Neural progenitor cell (in vitro differentiated cells): ENCODE data around the gene ARHGEF12. TPM values are rescaled to one million over a fixed set of nuclear protein-coding genes. Genes with fewer than 3 reads are reported as not detected.
"Not testable (repeated sequence)": the region's sequence is repeated elsewhere in the genome, so short reads cannot be mapped to it uniquely, and the experiment has no call there.

Source experiments
- DNase-seq: peaks from one replicate; pipeline ENCODE4 v3.0.0-alpha.2; 2016; ENCODE audit warnings: low spot score
- H2AFZ ChIP-seq: fragments of 200-600 bp; sonication (generic); replicated peaks from 2 replicates; pipeline ENCODE4 v1.6.1; 2016; ENCODE audit warnings: antibody characterized with exemption
- H3F3A ChIP-seq: fragments of 200-600 bp; sonication (generic); 2 replicates; pipeline ENCODE4 v1.6.1; 2016; ENCODE audit warnings: antibody characterized with exemption, low read depth
- H3K27ac ChIP-seq: fragments of 200-600 bp; sonication (generic); 2 replicates; pipeline ENCODE4 v1.5.1; 2016; ENCODE audit warnings: mild to moderate bottlenecking
- H3K27me3 ChIP-seq: fragments of 200-600 bp; sonication (generic); 2 replicates; pipeline ENCODE4 v1.6.1; 2016; ENCODE audit warnings: mild to moderate bottlenecking, moderate library complexity
- H3K36me3 ChIP-seq: fragments of 200-600 bp; sonication (generic); 2 replicates; pipeline ENCODE4 v1.5.1; 2016
- H3K4me1 ChIP-seq: fragments of 200-600 bp; sonication (generic); 2 replicates; pipeline ENCODE4 v1.6.1; 2016; ENCODE audit warnings: mixed run types
- H3K4me2 ChIP-seq: fragments of 200-600 bp; sonication (generic); 2 replicates; pipeline ENCODE4 v1.6.1; 2016
- H3K4me3 ChIP-seq: fragments of 200-600 bp; sonication (generic); 2 replicates; pipeline ENCODE4 v1.5.1; 2016
- H3K79me2 ChIP-seq: fragments of 200-600 bp; sonication (generic); 2 replicates; pipeline ENCODE4 v1.6.1; 2016; ENCODE audit warnings: low read depth
- H3K9ac ChIP-seq: fragments of 200-600 bp; sonication (generic); 2 replicates; pipeline ENCODE4 v1.6.1; 2016
- H3K9me3 ChIP-seq: fragments of 200-600 bp; sonication (generic); 2 replicates; pipeline ENCODE4 v1.5.1; 2016; ENCODE audit warnings: low read depth
- H4K20me1 ChIP-seq: fragments of 200-600 bp; sonication (generic); 2 replicates; pipeline ENCODE4 v1.6.1; 2016; ENCODE audit warnings: low read depth
- H3K27ac Mint-ChIP-seq: 3 replicates; pipeline ENCODE4 v1.8.0; 2021; ENCODE audit warnings: mixed read lengths
- H3K27me3 Mint-ChIP-seq: 2 replicates; pipeline ENCODE4 v1.8.0; 2022; ENCODE audit warnings: low read depth, mild to moderate bottlenecking, inconsistent platforms, moderate library complexity, mixed read lengths; ENCODE audit not compliant: insufficient read depth
- H3K36me3 Mint-ChIP-seq: 3 replicates; pipeline ENCODE4 v1.8.0; 2021; ENCODE audit warnings: mixed read lengths
- H3K4me1 Mint-ChIP-seq: 3 replicates; pipeline ENCODE4 v1.8.0; 2021; ENCODE audit warnings: mixed read lengths
- H3K4me3 Mint-ChIP-seq: 3 replicates; pipeline ENCODE4 v1.8.0; 2021; ENCODE audit warnings: mild to moderate bottlenecking, moderate library complexity, mixed read lengths
- H3K9me3 Mint-ChIP-seq: 3 replicates; pipeline ENCODE4 v1.8.0; 2020; ENCODE audit warnings: mixed read lengths
- CTCF ChIP-seq: fragments of 200-600 bp; sonication (generic); IDR thresholded peaks from 2 replicates; pipeline ENCODE4 v1.5.1; 2017; ENCODE audit warnings: antibody characterized with exemption, mild to moderate bottlenecking
- EZH2 ChIP-seq: fragments of 200-600 bp; sonication (generic); IDR thresholded peaks from 2 replicates; pipeline ENCODE4 v1.6.1; 2017; ENCODE audit warnings: antibody characterized with exemption, mild to moderate bottlenecking, moderate library complexity
- EZH2phosphoT487 ChIP-seq: fragments of 200-600 bp; sonication (generic); IDR thresholded peaks from 2 replicates; pipeline ENCODE4 v1.6.1; 2017; ENCODE audit warnings: antibody characterized with exemption
- total RNA-seq: library from RNA; depleted of rRNA; stranded (reverse); fragments of >200 nt; gene quantifications from 2 replicates; pipeline ENCODE4 v1.2.3, GENCODE V29; 2015; ENCODE audit warnings: low replicate concordance

ARHGEF12 gene
- total RNA-seq, 1 donor from 2014 or later = 31.3 TPM

- H3K36me3 Mint-ChIP-seq = no peaks in the 10 kb centered on the region
- H4K20me1 ChIP-seq = no peaks in the 10 kb centered on the region
- peaks cover 23% of the 10 kb centered on the region for H3F3A ChIP-seq
- no peaks in the 10 kb centered on the region for H3K27me3 ChIP-seq
- H3K9me3 ChIP-seq = no peaks in the 10 kb centered on the region
- no peak for DNase-seq
- H3K4me2 ChIP-seq = peak overlapping the region; percentile 15
- H3K9ac ChIP-seq = no peak overlapping the region
- no peak for TF ChIP-seq EZH2phosphoT487
- TF ChIP-seq EZH2 = no peak
- TF ChIP-seq CTCF = no peak
- no peaks in the 10 kb centered on the region for H3K79me2 ChIP-seq
- peaks cover 41% of the 10 kb centered on the region for H3K4me1 Mint-ChIP-seq
- no peaks in the 10 kb centered on the region for H3K36me3 ChIP-seq
- no peak overlapping the region for H3K27ac Mint-ChIP-seq
- H3K9me3 Mint-ChIP-seq = no peaks in the 10 kb centered on the region
- H3K27me3 Mint-ChIP-seq = no peaks in the 10 kb centered on the region
- no peak overlapping the region for H3K4me3 Mint-ChIP-seq
- H3K4me3 ChIP-seq = no peak overlapping the region
- H3K27ac ChIP-seq = no peak overlapping the region
- peak overlapping the region; percentile 31 for H2AFZ ChIP-seq
- peaks cover 29% of the 10 kb centered on the region for H3K4me1 ChIP-seq
Observed at GRCh38 chr11:120501440-120501839, 165.2 kb downstream of the ARHGEF12 start.

DNA sequence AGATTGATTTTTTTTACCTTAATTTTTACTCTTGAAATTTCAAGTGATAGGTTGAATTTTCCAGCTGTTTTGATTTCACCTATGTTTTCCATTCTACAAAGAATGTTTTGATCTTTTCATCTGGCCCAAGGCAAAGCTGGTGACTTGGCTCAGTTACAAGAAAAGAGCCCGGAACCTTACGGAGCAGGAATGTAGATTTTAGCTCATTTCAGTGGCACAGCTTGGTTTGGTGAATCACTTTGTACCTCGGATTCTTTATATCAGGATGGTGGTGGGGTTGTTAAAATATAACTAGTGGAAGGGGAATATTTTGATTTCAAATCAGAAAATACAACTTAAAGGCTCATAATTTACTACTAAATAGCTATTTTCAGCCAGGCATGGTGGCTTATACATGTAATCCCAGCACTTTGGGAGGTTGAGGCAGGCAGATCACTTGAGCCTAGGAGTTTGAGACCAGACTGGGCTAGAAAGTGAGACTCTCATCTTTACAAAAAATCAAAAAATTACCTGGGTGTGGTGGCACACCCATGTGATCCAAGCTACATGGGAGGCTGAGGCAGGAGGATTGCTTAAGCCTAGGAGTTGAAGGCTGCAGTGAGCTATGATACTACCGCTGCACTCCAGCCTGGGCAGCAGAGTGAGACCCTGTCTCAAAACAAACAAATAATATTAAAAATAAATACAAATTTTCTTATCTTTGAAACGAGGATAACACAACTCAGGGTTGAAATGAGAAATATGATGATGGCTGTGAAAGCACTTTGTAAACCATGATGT is 166.0 kb downstream of the ARHGEF12 start:
- Histone ChIP-seq H3K36me3 (no peaks in the 10 kb centered on the region), H3K4me1 (peaks cover 25% of the 10 kb centered on the region), H3K9me3 (no peaks in the 10 kb centered on the region), H2AFZ (peak overlapping the region; percentile 31), H4K20me1 (no peaks in the 10 kb centered on the region), H3K79me2 (no peaks in the 10 kb centered on the region), H3K4me3 (no peak overlapping the region), H3F3A (peaks cover 18% of the 10 kb centered on the region), H3K27ac (no peak overlapping the region), H3K27me3 (no peaks in the 10 kb centered on the region), H3K9ac (no peak overlapping the region), H3K4me2 (no peak overlapping the region)
- H3K4me1 Mint-ChIP-seq = peaks cover 37% of the 10 kb centered on the region
- H3K27me3 Mint-ChIP-seq = no peaks in the 10 kb centered on the region
- no peaks in the 10 kb centered on the region for H3K9me3 Mint-ChIP-seq
- no peaks in the 10 kb centered on the region for H3K36me3 Mint-ChIP-seq
- TF ChIP-seq CTCF = no peak
- TF ChIP-seq EZH2phosphoT487 = no peak
- no peak for TF ChIP-seq EZH2
- H3K27ac Mint-ChIP-seq = no peak overlapping the region
- H3K4me3 Mint-ChIP-seq = no peak overlapping the region
- no peak for DNase-seq

GRCh38 chr11:120503529-120503928 is 167.3 kb downstream of the ARHGEF12 start:
- H4K20me1 ChIP-seq, H3K79me2 ChIP-seq, H3K4me3 ChIP-seq, H3K36me3 Mint-ChIP-seq, H3K36me3 ChIP-seq, H3K27ac ChIP-seq, H3K9me3 Mint-ChIP-seq, H3K27me3 ChIP-seq, H3K9me3 ChIP-seq, H3K4me3 Mint-ChIP-seq, H2AFZ ChIP-seq, H3K9ac ChIP-seq, H3K27me3 Mint-ChIP-seq: not testable (repeated sequence)
- peaks cover 25% of the 10 kb centered on the region for H3K4me1 ChIP-seq
- peaks cover 18% of the 10 kb centered on the region for H3F3A ChIP-seq
- Mint-ChIP-seq H3K4me1 (peaks cover 29% of the 10 kb centered on the region), H3K27ac (peak overlapping the region; percentile 3)
- DNase-seq = peak; percentile 28
- H3K4me2 ChIP-seq = peak overlapping the region; percentile 38

GRCh38 chr11:120505801-120506425 is 169.7 kb downstream of the ARHGEF12 start:
- TF ChIP-seq EZH2phosphoT487 (no peak), EZH2 (no peak), CTCF (no peak)
- Histone ChIP-seq H3K36me3 (no peaks in the 10 kb centered on the region), H3K27me3 (peaks cover 17% of the 10 kb centered on the region), H3K79me2 (no peaks in the 10 kb centered on the region), H3K9me3 (no peaks in the 10 kb centered on the region), H3K9ac (no peak overlapping the region), H3K4me1 (peaks cover 21% of the 10 kb centered on the region), H4K20me1 (no peaks in the 10 kb centered on the region), H3K4me2 (no peak overlapping the region), H2AFZ (no peak overlapping the region), H3K27ac (no peak overlapping the region), H3K4me3 (no peak overlapping the region), H3F3A (peaks cover 18% of the 10 kb centered on the region)
- H3K27ac Mint-ChIP-seq = no peak overlapping the region
- H3K27me3 Mint-ChIP-seq = peaks cover 4% of the 10 kb centered on the region
- H3K4me3 Mint-ChIP-seq = no peak overlapping the region
- H3K36me3 Mint-ChIP-seq = no peaks in the 10 kb centered on the region
- peaks cover 18% of the 10 kb centered on the region for H3K4me1 Mint-ChIP-seq
- no peak for DNase-seq
- no peaks in the 10 kb centered on the region for H3K9me3 Mint-ChIP-seq
